Loucy (cell line): ENCODE data around the gene HGS.

ENCODE experiments used
- EZH2phosphoT487 ChIP-seq: fragments of 200-600 bp; IDR thresholded peaks from 2 replicates; pipeline ENCODE4 v1.6.1; 2018; ENCODE audit warnings: antibody characterized with exemption, mild to moderate bottlenecking, moderate library complexity, borderline replicate concordance
- TF ChIP-seq, protein P1 (sequence below): fragments of 200-600 bp; sonication (generic); conservative IDR thresholded peaks from 2 replicates; pipeline ENCODE4 v1.5.1; 2014; ENCODE audit warnings: mild to moderate bottlenecking, antibody characterized with exemption, low read length

DNA sequence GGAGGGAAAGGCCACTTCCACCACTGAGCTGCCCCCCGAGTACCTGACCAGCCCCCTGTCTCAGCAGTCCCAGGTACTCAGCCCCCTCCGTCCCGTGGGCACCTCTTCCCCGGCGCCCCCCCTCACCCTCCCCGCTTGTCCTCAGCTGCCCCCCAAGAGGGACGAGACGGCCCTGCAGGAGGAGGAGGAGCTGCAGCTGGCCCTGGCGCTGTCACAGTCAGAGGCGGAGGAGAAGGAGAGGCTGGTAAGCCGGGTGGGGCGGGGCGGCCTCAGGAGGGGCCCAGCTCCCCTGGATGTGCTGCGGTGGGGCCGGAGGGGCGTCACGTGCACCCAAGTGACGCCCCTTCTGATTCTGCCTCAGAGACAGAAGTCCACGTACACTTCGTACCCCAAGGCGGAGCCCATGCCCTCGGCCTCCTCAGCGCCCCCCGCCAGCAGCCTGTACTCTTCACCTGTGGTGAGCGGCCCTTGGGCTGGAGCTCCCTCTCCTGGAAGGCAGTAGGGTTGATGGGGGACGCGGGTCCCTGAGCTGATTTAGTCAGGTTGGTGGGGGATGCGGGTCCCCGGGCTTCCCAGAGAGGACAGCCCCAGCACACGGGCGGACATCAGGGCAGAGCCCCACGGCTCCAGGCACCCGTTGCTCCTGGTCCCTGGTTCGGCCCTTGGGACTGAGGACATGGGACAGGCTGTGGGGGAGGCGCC lies 9.8 kb downstream of the HGS start:
- TF ChIP-seq, protein P1, sequence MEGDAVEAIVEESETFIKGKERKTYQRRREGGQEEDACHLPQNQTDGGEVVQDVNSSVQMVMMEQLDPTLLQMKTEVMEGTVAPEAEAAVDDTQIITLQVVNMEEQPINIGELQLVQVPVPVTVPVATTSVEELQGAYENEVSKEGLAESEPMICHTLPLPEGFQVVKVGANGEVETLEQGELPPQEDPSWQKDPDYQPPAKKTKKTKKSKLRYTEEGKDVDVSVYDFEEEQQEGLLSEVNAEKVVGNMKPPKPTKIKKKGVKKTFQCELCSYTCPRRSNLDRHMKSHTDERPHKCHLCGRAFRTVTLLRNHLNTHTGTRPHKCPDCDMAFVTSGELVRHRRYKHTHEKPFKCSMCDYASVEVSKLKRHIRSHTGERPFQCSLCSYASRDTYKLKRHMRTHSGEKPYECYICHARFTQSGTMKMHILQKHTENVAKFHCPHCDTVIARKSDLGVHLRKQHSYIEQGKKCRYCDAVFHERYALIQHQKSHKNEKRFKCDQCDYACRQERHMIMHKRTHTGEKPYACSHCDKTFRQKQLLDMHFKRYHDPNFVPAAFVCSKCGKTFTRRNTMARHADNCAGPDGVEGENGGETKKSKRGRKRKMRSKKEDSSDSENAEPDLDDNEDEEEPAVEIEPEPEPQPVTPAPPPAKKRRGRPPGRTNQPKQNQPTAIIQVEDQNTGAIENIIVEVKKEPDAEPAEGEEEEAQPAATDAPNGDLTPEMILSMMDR, result peak; percentile 35
- no peak for TF ChIP-seq EZH2phosphoT487
